GM10847 (cell line): ENCODE data around the gene CAPN8.

Experiments used
- POLR2A ChIP-seq: IDR thresholded peaks from 2 replicates; pipeline ENCODE4 v1.6.1; 2011; ENCODE audit not compliant: insufficient read length; ENCODE audit errors: extremely low read depth

CAPN8 gene

GRCh38 chr1:223618680-223619079 is 46.8 kb downstream of the CAPN8 start:
- TF ChIP-seq POLR2A, result no peak

GRCh38 chr1:223617323-223618070 is 48.0 kb downstream of the CAPN8 start:
- no peak for TF ChIP-seq POLR2A

- TF ChIP-seq POLR2A, result no peak
Measured at GRCh38 chr1:223616586-223616985, 48.9 kb downstream of the CAPN8 start.

- TF ChIP-seq POLR2A, result no peak
Measured at GRCh38 chr1:223611936-223612335, 53.6 kb downstream of the CAPN8 start.

- TF ChIP-seq POLR2A, result no peak
Measured at GRCh38 chr1:223609977-223610376, 55.5 kb downstream of the CAPN8 start.

- TF ChIP-seq POLR2A, result no peak
Measured at GRCh38 chr1:223609066-223609465, 56.4 kb downstream of the CAPN8 start.

GRCh38 chr1:223558512-223558911 is 107.0 kb downstream of the CAPN8 start:
- TF ChIP-seq POLR2A, result no peak

- no peak for TF ChIP-seq POLR2A
Measured at GRCh38 chr1:223557130-223557475, 108.4 kb downstream of the CAPN8 start.

- TF ChIP-seq POLR2A, result no peak
Measured at GRCh38 chr1:223556414-223557129, 108.9 kb downstream of the CAPN8 start.

GRCh38 chr1:223553957-223554356 is 111.5 kb downstream of the CAPN8 start:
- no peak for TF ChIP-seq POLR2A

- TF ChIP-seq POLR2A, result no peak
Measured at GRCh38 chr1:223551610-223552009, 113.9 kb downstream of the CAPN8 start.

- no peak for TF ChIP-seq POLR2A
Measured at GRCh38 chr1:223549740-223550139, 115.8 kb downstream of the CAPN8 start.

GRCh38 chr1:223547316-223548114 is 118.0 kb downstream of the CAPN8 start:
- no peak for TF ChIP-seq POLR2A

- TF ChIP-seq POLR2A, result no peak
Measured at GRCh38 chr1:223545343-223545742, 120.2 kb downstream of the CAPN8 start.

GRCh38 chr1:223543560-223543959 is 121.9 kb downstream of the CAPN8 start:
- no peak for TF ChIP-seq POLR2A

GRCh38 chr1:223542831-223543230 is 122.7 kb downstream of the CAPN8 start:
- no peak for TF ChIP-seq POLR2A

- no peak for TF ChIP-seq POLR2A
Measured at GRCh38 chr1:223540485-223541106, 124.9 kb downstream of the CAPN8 start.
